ENCODE results near the gene GJA5.
"Not testable (repeated sequence)": the region's sequence is repeated elsewhere in the genome, so short reads cannot be mapped to it uniquely, and the experiment has no call there.

GJA5 gene

GRCh38 chr1:147762233-147763024 lies 2.0 kb upstream of the GJA5 start:
- no peak for DNase-seq

GRCh38 chr1:147758379-147759100 lies 1.9 kb downstream of the GJA5 start:
- no peak for DNase-seq

GRCh38 chr1:147757015-147757990 lies 3.1 kb downstream of the GJA5 start:
- no peak for DNase-seq

- DNase-seq, result no peak
Observed at GRCh38 chr1:147756341-147756740, 4.1 kb downstream of the GJA5 start.

GRCh38 chr1:147754661-147755060 lies 5.7 kb downstream of the GJA5 start:
- no peak for DNase-seq

GRCh38 chr1:147753081-147753480 lies 7.3 kb downstream of the GJA5 start:
- no peak for DNase-seq

GRCh38 chr1:147752511-147752910 lies 7.9 kb downstream of the GJA5 start:
- DNase-seq, result no peak

GRCh38 chr1:147751346-147751745 lies 9.1 kb downstream of the GJA5 start:
- no peak for DNase-seq

- no peak for DNase-seq
Observed at GRCh38 chr1:147750618-147751217, 9.7 kb downstream of the GJA5 start.

GRCh38 chr1:147749792-147750191 lies 10.6 kb downstream of the GJA5 start:
- no peak for DNase-seq

GRCh38 chr1:147748676-147749350 lies 11.6 kb downstream of the GJA5 start:
- DNase-seq, result no peak

- DNase-seq, result no peak
Observed at GRCh38 chr1:147747966-147748365, 12.4 kb downstream of the GJA5 start.

- DNase-seq, result no peak
Observed at GRCh38 chr1:147745271-147745670, 15.1 kb downstream of the GJA5 start.

- no peak for DNase-seq
Observed at GRCh38 chr1:147741065-147741464, 19.3 kb downstream of the GJA5 start.

GRCh38 chr1:147740391-147740790 lies 20.0 kb downstream of the GJA5 start:
- no peak for DNase-seq

- DNase-seq, result no peak
Observed at GRCh38 chr1:147738739-147739476, 21.5 kb downstream of the GJA5 start.

GRCh38 chr1:147738129-147738528 lies 22.3 kb downstream of the GJA5 start:
- no peak for DNase-seq

- DNase-seq, result no peak
Observed at GRCh38 chr1:147736883-147737282, 23.5 kb downstream of the GJA5 start.

GRCh38 chr1:147735423-147735822 lies 25.0 kb downstream of the GJA5 start:
- no peak for DNase-seq

GRCh38 chr1:147734291-147734841 lies 26.0 kb downstream of the GJA5 start:
- DNase-seq, result not testable (repeated sequence)

- no peak for DNase-seq
Observed at GRCh38 chr1:147729315-147729714, 31.1 kb downstream of the GJA5 start.
